Thyroid gland (tissue), 4 donors: ENCODE results near the gene SHTN1. TPM values are rescaled to one million over a fixed set of nuclear protein-coding genes. Genes with fewer than 3 reads are reported as not detected.

Experiments
- DNase-seq, 2 donors: peaks; one replicate each; pipeline ENCODE4 v3.0.0-alpha.2; 2019
- H3K27ac ChIP-seq, 3 donors: fragments of 200-600 bp; sonication (generic); 1 replicate in 2 of 3; 2 replicates in 1 of 3; pipeline ENCODE4 v1.5.1; 2016 to 2019; ENCODE audit warnings: mild to moderate bottlenecking in 1 of 3, moderate library complexity in 1 of 3
- H3K27me3 ChIP-seq: fragments of 200-600 bp; sonication (generic); one replicate; pipeline ENCODE4 v1.5.1; 2019
- H3K36me3 ChIP-seq, 2 donors: fragments of 200-600 bp; sonication (generic); one replicate each; pipeline ENCODE4 v1.5.1; 2016 to 2019
- H3K4me1 ChIP-seq, 2 donors: fragments of 200-600 bp; sonication (generic); one replicate each; pipeline ENCODE4 v1.5.1; 2017 to 2019
- H3K4me3 ChIP-seq, 3 donors: fragments of 200-600 bp; sonication (generic); replicated peaks in 1 of 3; 1 replicate in 2 of 3; 2 replicates in 1 of 3; pipeline ENCODE4 v1.5.1; 2016; ENCODE audit warnings: mild to moderate bottlenecking in 1 of 3
- H3K9me3 ChIP-seq: fragments of 200-600 bp; sonication (generic); one replicate; pipeline ENCODE4 v1.5.1; 2017
- POLR2A ChIP-seq, 2 donors: fragments of 450-650 bp; IDR thresholded peaks; one replicate each; pipeline ENCODE4 v1.6.1; 2017; ENCODE audit warnings: antibody characterized with exemption in 2 of 2, mild to moderate bottlenecking in 2 of 2, moderate library complexity in 1 of 2
- WGBS, 2 donors: methylation state at CpG; one replicate each; pipeline ENCODE4 v1.1.5; 2017; 5-methylcytosine and 5-hydroxymethylcytosine counted together
- intact Hi-C: fragments of 100-400 bp; cut with DNase I; formaldehyde crosslinking; loops from one replicate; pipeline ENCODE4 v1.15.1; 2023
- total RNA-seq, 4 donors: library from RNA; depleted of rRNA; stranded (reverse); fragments of >200 nt; gene quantifications; one replicate each; pipeline ENCODE4 v1.2.3, GENCODE V29; 2016
- TF ChIP-seq, protein P1 (sequence below), 6 experiments: fragments of 200-600 bp in 3 of 6; fragments of 450-650 bp in 3 of 6; sonication (generic) in 3 of 6; IDR thresholded peaks; one replicate each; pipeline ENCODE4 v1.5.1; 2016 to 2019; ENCODE audit warnings: antibody characterized with exemption in 6 of 6, mild to moderate bottlenecking in 2 of 6, inconsistent platforms in 1 of 6, moderate library complexity in 1 of 6

SHTN1 gene
- total RNA-seq = 100 to 1,000 TPM in 1 of 4 donors, 10 to 100 TPM in 3; 31.6 to 103 (median 37.7) TPM

DNA sequence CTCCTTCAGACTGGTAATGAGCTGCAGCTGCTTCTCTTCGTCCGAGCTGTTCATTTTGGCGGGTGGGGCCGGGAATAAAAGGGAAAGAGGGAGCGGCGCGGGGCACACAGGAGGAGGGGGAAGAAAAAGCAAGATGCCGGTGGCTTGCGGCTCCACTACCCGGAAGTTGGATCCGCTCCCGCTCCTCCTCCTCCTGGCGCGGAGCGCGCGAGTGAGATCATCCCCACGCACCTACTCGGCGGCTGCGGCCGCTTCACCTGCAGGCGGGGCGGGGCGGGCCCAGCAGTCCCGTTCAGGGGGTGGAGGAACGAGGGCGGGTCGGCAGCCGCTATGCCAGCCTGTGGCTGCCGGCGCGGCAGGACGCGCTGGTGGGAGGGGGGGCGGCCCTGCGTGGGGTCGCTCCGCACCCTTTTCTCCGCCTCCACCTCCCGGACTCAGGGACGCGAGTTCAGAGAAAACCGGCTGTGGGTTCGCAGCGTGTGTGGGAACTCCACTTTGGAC, at the start of gene SHTN1:
TSS of gene SHTN1 (minus strand) at position 162 of the 501 bp plus-strand sequence. CDS start at position 54, 108 bp downstream.
- no peaks in the 10 kb centered on the region for H3K36me3 ChIP-seq
- H3K4me1 ChIP-seq = peaks cover 0 to 7% of the 10 kb centered on the region in 2 donors
- TF ChIP-seq POLR2A (IDR thresholded peaks at IDR 0.05) = peak in 1 of 2 donors; percentile 87
- TF ChIP-seq, protein P1, sequence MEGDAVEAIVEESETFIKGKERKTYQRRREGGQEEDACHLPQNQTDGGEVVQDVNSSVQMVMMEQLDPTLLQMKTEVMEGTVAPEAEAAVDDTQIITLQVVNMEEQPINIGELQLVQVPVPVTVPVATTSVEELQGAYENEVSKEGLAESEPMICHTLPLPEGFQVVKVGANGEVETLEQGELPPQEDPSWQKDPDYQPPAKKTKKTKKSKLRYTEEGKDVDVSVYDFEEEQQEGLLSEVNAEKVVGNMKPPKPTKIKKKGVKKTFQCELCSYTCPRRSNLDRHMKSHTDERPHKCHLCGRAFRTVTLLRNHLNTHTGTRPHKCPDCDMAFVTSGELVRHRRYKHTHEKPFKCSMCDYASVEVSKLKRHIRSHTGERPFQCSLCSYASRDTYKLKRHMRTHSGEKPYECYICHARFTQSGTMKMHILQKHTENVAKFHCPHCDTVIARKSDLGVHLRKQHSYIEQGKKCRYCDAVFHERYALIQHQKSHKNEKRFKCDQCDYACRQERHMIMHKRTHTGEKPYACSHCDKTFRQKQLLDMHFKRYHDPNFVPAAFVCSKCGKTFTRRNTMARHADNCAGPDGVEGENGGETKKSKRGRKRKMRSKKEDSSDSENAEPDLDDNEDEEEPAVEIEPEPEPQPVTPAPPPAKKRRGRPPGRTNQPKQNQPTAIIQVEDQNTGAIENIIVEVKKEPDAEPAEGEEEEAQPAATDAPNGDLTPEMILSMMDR (IDR thresholded peaks at IDR 0.05) = no peak
- peak within 1 kb of the TSS; percentile 78 to 86 (median 84) for H3K27ac ChIP-seq
- 0 to 1% methylated on average over 5 to 16 of the region's 46 CpGs for WGBS, 2 donors
- intact Hi-C loops = no loop called here
- no peaks in the 10 kb centered on the region for H3K9me3 ChIP-seq
- H3K4me3 ChIP-seq = peak within 1 kb of the TSS; percentile 50 to 80 (median 67)
- no peaks in the 10 kb centered on the region for H3K27me3 ChIP-seq
- peak; percentile 93 to 95 for DNase-seq

DNA sequence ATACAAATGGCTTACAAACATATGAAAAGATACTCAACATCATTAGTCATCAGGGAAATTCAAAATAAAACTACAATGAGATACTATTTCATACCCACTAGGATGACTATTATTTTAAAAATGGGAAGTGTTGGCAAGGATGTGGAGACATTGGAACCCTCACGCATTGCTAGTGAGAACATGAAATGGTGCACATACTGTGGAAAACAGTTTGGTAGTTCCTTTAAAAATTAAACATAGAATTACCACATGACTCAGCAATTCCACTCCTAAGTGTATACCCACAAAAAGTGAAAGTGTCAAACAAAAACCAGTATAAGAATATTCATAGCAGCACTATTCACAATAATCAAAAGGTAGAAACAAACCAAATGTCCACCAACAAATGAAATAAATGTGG, 48.5 kb upstream of the SHTN1 start:
- H3K9me3 ChIP-seq = no peaks in the 10 kb centered on the region
- no peak overlapping the region for H3K4me3 ChIP-seq
- H3K27ac ChIP-seq = no peak overlapping the region
- WGBS, 2 donors = 86 to 94% methylated on average over 1 of the region's 1 CpG
- intact Hi-C loops = no loop called here
- no peak for DNase-seq
- no peaks in the 10 kb centered on the region for H3K36me3 ChIP-seq
- TF ChIP-seq, protein P1 (IDR thresholded peaks at IDR 0.05) = no peak
- TF ChIP-seq POLR2A (IDR thresholded peaks at IDR 0.05) = no peak
- no peaks in the 10 kb centered on the region for H3K27me3 ChIP-seq
- H3K4me1 ChIP-seq = no peaks in the 10 kb centered on the region

DNA sequence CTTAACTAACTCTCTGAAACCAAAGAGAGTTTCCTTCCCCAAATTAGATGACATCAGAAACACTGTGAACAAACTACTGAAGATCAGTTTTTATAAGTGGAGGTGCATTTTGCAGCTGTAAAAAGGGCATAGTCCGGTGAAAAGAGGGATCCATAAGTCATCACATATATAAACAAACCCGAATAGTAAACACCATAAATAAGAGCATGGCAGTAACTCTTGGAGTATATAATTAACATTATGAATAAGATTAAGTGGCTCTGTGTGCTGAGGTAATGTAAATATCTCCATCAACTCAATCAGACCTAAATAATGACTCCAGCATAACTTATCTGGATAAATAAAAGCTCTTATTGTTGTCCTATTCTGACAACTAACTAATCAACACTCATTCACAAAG, 43.0 kb upstream of the SHTN1 start:
- TF ChIP-seq, protein P1 (IDR thresholded peaks at IDR 0.05) = no peak
- no peak for TF ChIP-seq POLR2A (IDR thresholded peaks at IDR 0.05)
- intact Hi-C loops = no loop called here
- Histone ChIP-seq H3K4me3 (no peak overlapping the region), H3K36me3 (no peaks in the 10 kb centered on the region), H3K9me3 (no peaks in the 10 kb centered on the region), H3K27me3 (no peaks in the 10 kb centered on the region), H3K4me1 (no peaks in the 10 kb centered on the region), H3K27ac (no peak overlapping the region)
- WGBS, 2 donors = 76 to 84% methylated on average over 2 of the region's 2 CpGs
- no peak for DNase-seq

DNA sequence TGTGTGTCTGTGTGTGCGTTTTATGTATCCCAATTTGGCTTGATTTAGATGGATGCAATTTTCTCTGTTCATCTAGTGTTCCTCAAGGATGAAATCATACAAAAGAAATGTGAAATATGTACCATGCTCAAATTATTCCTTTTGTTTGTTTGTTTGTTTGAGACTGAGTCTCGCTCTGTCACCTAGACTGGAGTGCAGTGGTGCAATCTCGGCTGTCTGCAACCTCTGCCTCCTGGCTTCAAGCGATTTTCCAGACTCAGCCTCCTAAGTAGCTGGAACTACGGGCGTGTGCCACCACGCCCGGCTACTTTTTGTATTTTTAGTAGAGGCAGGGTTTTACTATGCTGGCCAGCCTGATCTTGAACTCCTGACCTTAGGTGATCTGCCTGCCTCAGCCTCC, 11.3 kb upstream of the SHTN1 start:
- WGBS, 2 donors = 92 to 94% methylated on average over 8 of the region's 8 CpGs
- DNase-seq = no peak

GRCh38 chr10:117014835-117015234, 9.8 kb upstream of the SHTN1 start:
- TF ChIP-seq, protein P1 (IDR thresholded peaks at IDR 0.05) = no peak
- no peak for TF ChIP-seq POLR2A (IDR thresholded peaks at IDR 0.05)
- no peak overlapping the region for H3K27ac ChIP-seq
- no peaks in the 10 kb centered on the region for H3K27me3 ChIP-seq
- no peaks in the 10 kb centered on the region for H3K36me3 ChIP-seq
- intact Hi-C loops = no loop called here
- no peaks in the 10 kb centered on the region for H3K4me1 ChIP-seq
- H3K9me3 ChIP-seq = no peaks in the 10 kb centered on the region
- no peak for DNase-seq
- no peak overlapping the region for H3K4me3 ChIP-seq

More for the DNA sequence above, 11.3 kb upstream of the SHTN1 start:
- Histone ChIP-seq H3K9me3 (no peaks in the 10 kb centered on the region), H3K4me3 (no peak overlapping the region), H3K36me3 (no peaks in the 10 kb centered on the region), H3K27me3 (no peaks in the 10 kb centered on the region), H3K4me1 (no peaks in the 10 kb centered on the region), H3K27ac (no peak overlapping the region)
- intact Hi-C loops = no loop called here
- TF ChIP-seq, protein P1 (IDR thresholded peaks at IDR 0.05) = no peak
- TF ChIP-seq POLR2A (IDR thresholded peaks at IDR 0.05) = no peak
